Panc1 (cell line): ENCODE results near the gene OASL. TPM values are rescaled to one million over a fixed set of nuclear protein-coding genes. Genes with fewer than 3 reads are reported as not detected.

Experiments used
- ATAC-seq: fragments of 200-7000 bp; cut with Tn5 transposase; 2 replicates; pipeline ENCODE4 v1.9.1; 2020; ENCODE audit warnings: mild to moderate bottlenecking, moderate library complexity
- BruUV-seq: library from RNA; stranded (reverse); fragments of 400-500 nt; replicated peaks from 2 replicates; lab custom pipeline; 2021; lab: Mats Ljungman, UMichigan
- CTCF ChIA-PET: fragments of 300-600 bp; sonication (Branson Sonifier 250); formaldehyde crosslinking; loops from one replicate; lab custom pipeline; 2022; ENCODE audit warnings: antibody characterized with exemption; lab: Charles Lee
- POLR2A ChIA-PET: fragments of 300-600 bp; sonication (Branson Sonifier 250); formaldehyde crosslinking; loops from one replicate; lab custom pipeline; 2022; ENCODE audit warnings: antibody characterized with exemption; lab: Charles Lee
- DNase-seq: peaks from one replicate; pipeline ENCODE4 v3.0.0-alpha.2; 2010; ENCODE audit warnings: low read depth, low spot score
- H3K27ac ChIP-seq: 2 replicates; pipeline ENCODE4 v1.5.1; 2011; ENCODE audit warnings: mild to moderate bottlenecking, low read length, inconsistent platforms
- H3K27me3 ChIP-seq: fragments of 200-500 bp; sonication (Bioruptor generic); 2 replicates; pipeline ENCODE4 v1.6.0; 2014; ENCODE audit warnings: low read length, inconsistent platforms; ENCODE audit not compliant: control insufficient read depth, insufficient read depth
- H3K36me3 ChIP-seq: fragments of 200-500 bp; sonication (Bioruptor generic); 2 replicates; pipeline ENCODE4 v1.5.1; 2014; ENCODE audit warnings: inconsistent platforms, mild to moderate bottlenecking, low read length, moderate library complexity; ENCODE audit not compliant: control insufficient read depth, insufficient read depth
- H3K4me1 ChIP-seq: 2 replicates; pipeline ENCODE4 v1.5.1; 2011; ENCODE audit warnings: inconsistent platforms, mild to moderate bottlenecking, low read length, moderate library complexity; ENCODE audit not compliant: control insufficient read depth, insufficient read depth
- H3K4me3 ChIP-seq, 2 experiments: 2 replicates each; pipeline ENCODE4 v1.5.1; 2011 to 2012; ENCODE audit warnings: low read depth in 2 of 2, low read length in 2 of 2, mild to moderate bottlenecking in 2 of 2, inconsistent platforms in 1 of 2, moderate library complexity in 1 of 2
- H3K9me3 ChIP-seq: fragments of 200-500 bp; sonication (Bioruptor generic); 2 replicates; pipeline ENCODE4 v1.5.1; 2014; ENCODE audit warnings: low read depth, mild to moderate bottlenecking, inconsistent platforms, low read length, moderate library complexity; ENCODE audit not compliant: control insufficient read depth, insufficient read depth
- CTCF ChIP-seq: fragments of 450-650 bp; IDR thresholded peaks from 2 replicates; pipeline ENCODE4 v1.5.1; 2017; ENCODE audit warnings: mild to moderate bottlenecking
- POLR2AphosphoS5 ChIP-seq: IDR thresholded peaks from 2 replicates; pipeline ENCODE4 v1.6.1; 2012; ENCODE audit warnings: mild to moderate bottlenecking, low read depth, low read length, moderate library complexity
- REST ChIP-seq, 2 experiments: IDR thresholded peaks; 2 replicates each; pipeline ENCODE4 v1.6.1; 2011 to 2012; ENCODE audit warnings: low read depth in 2 of 2, control low read depth in 1 of 2, low read length in 1 of 2, mild to moderate bottlenecking in 1 of 2, moderate library complexity in 1 of 2; ENCODE audit not compliant: insufficient read depth in 1 of 2
- SIN3A ChIP-seq: IDR thresholded peaks from 2 replicates; pipeline ENCODE4 v1.6.1; 2012; ENCODE audit warnings: low read depth, mild to moderate bottlenecking, low read length, moderate library complexity, borderline replicate concordance; ENCODE audit not compliant: insufficient read depth
- TCF7L2 ChIP-seq: IDR thresholded peaks from 2 replicates; pipeline ENCODE4 v1.6.1; 2011; ENCODE audit warnings: mild to moderate bottlenecking, low read depth, low read length, inconsistent platforms
- in situ Hi-C: cut with HindIII; loops from 2 replicates; pipeline ENCODE4 v1.10.0; 2016; ENCODE audit warnings: low sequenced_read_pairs, low pct_unique_long_range_greater_than_20kb
- intact Hi-C: fragments of 100-400 bp; cut with micrococcal nuclease; formaldehyde crosslinking; loops from one replicate; pipeline ENCODE4 v1.10.0; 2022; ENCODE audit not compliant: unreplicated experiment
- total RNA-seq: library from RNA; stranded (reverse); gene quantifications from one replicate; pipeline ENCODE4 v1.2.1, GENCODE V29; 2021; ENCODE audit not compliant: unreplicated experiment

OASL gene
- total RNA-seq, 1 experiment from 2014 or later: 21.1 TPM

GRCh38 chr12:121043067-121043466 lies 4.0 kb upstream of the OASL start:
- ATAC-seq: no peak
- in situ Hi-C loops: no loop called here
- ChIA-PET CTCF (no interaction called here), POLR2A (no interaction called here)
- H3K27ac ChIP-seq: no peak overlapping the region
- intact Hi-C loops: no loop called here
- H3K9me3 ChIP-seq: no peaks in the 10 kb centered on the region
- DNase-seq: no peak
- no peak overlapping the region for H3K4me3 ChIP-seq
- TF ChIP-seq SIN3A (no peak), CTCF (no peak), REST (IDR thresholded peaks at IDR 0.05; ENCODE audit: insufficient read depth in 1 of 2, low read depth in 2 of 2, low read length in 1 of 2) (no peak), POLR2AphosphoS5 (no peak), TCF7L2 (no peak)
- no TSS peak for BruUV-seq
- peaks cover 2% of the 10 kb centered on the region; the same call in 1 of the 2 replicates for H3K27me3 ChIP-seq
- no peaks in the 10 kb centered on the region for H3K36me3 ChIP-seq
- H3K4me1 ChIP-seq: no peaks in the 10 kb centered on the region

GRCh38 chr12:121036810-121037326 lies 2.2 kb downstream of the OASL start:
- H3K27me3 ChIP-seq: no peaks in the 10 kb centered on the region
- CTCF ChIA-PET: no interaction called here
- in situ Hi-C loops (no loop called here), intact Hi-C loops (no loop called here)
- H3K9me3 ChIP-seq: no peaks in the 10 kb centered on the region
- H3K4me1 ChIP-seq: no peaks in the 10 kb centered on the region
- H3K4me3 ChIP-seq: no peak overlapping the region
- DNase-seq (no peak), ATAC-seq (no peak)
- H3K27ac ChIP-seq: no peak overlapping the region
- H3K36me3 ChIP-seq: no peaks in the 10 kb centered on the region
- POLR2A ChIA-PET: no interaction called here
- TF ChIP-seq SIN3A (no peak), POLR2AphosphoS5 (no peak), REST (IDR thresholded peaks at IDR 0.05; ENCODE audit: insufficient read depth in 1 of 2, low read depth in 2 of 2, low read length in 1 of 2) (no peak), CTCF (no peak), TCF7L2 (no peak)
- no TSS peak for BruUV-seq
